NCI-H2107 treated with DMSO at 0.1 percent for 48 hours (cell line): ENCODE data around the gene NOL9.

Experiments used
- DNase-seq: peaks from one replicate; lab custom pipeline; 2025; ENCODE audit not compliant: unreplicated experiment; lab: John Stamatoyannopoulos, UW

The NOL9 gene

DNA sequence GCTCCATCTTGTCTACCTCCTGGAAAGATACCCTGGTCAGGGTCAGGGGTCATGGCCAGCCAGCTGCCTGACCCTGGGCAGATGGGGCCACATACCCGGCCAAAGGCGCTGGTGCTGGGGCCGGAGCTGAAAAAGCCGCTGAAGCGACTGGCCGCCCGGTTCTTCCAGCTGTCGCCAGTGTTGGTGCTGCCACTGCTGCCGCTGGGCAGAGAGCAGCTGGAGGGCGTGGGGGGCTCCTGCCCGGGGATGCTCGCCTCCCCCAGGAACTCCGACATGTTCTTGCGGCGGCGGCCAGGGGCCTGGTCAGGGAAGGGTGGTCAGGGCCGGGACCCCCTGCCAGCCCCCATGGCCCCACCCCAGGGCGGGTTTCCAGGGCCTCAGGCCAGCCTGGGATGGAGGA is 81.2 kb downstream of the NOL9 start:
- no peak for DNase-seq

GRCh38 chr1:6472391-6472790 is 81.9 kb downstream of the NOL9 start:
- no peak for DNase-seq

DNA sequence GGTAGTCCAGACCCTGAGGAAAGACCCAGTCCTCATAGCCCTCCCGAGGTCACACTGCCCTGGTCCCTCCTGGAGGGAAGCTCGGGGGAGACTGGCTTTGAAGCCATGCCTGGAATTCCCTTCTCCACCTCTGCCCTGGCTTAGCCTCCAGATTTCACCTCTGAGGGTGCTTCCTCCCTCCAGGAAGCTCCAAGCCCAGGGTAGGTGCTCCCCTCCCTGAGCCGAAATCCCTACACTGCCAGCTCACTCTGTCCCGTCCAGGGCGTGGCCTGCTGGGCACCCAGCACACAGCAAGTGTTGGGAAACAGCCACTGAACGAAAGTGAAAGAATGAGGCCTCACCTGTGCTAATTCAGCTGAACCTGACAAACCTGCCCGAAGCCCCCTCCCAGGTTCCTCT is 82.3 kb downstream of the NOL9 start:
- DNase-seq: no peak
